ENCODE results near the gene ELMO1. TPM values are rescaled to one million over a fixed set of nuclear protein-coding genes. Genes with fewer than 3 reads are reported as not detected.

Gene ELMO1
- polyA plus RNA-seq, 2 of the 4 experiments (the other 2 are of a cell fraction), result 2.3 to 6.1 TPM

GRCh38 chr7:37093257-37093656, 355.4 kb downstream of the ELMO1 start:
- ATAC-seq, result no peak
- no peak overlapping the region for H3K4me2 ChIP-seq
- H3K4me1 ChIP-seq, result no peaks in the 10 kb centered on the region
- POLR2A ChIA-PET, result no interaction called here
- no peak overlapping the region for H3K27ac ChIP-seq
- DNase-seq (ENCODE audit: low read depth in 1 of 2, low spot score in 1 of 2), result no peak
- CTCF ChIA-PET, result interaction anchor here (0.6 to 1.4 kb wide), 2 partner anchors 89 to 565 kb away, joined by 3 to 4 read pairs; no protein-coding TSS in a partner anchor
- no peak for TF ChIP-seq FOSL2 (IDR thresholded peaks at IDR 0.05)
- TF ChIP-seq FOSL2 (CRISPR knock-in tag; IDR thresholded peaks at IDR 0.05), result no peak
- TF ChIP-seq FOXS1 (CRISPR knock-in tag; IDR thresholded peaks at IDR 0.05), result no peak
- no peak for TF ChIP-seq REST (IDR thresholded peaks at IDR 0.05)
- TF ChIP-seq MAFK (IDR thresholded peaks at IDR 0.05; ENCODE audit: partially characterized antibody), result no peak
- no peak for TF ChIP-seq RNF2 (IDR thresholded peaks at IDR 0.05; ENCODE audit: borderline replicate concordance, low read depth)
- TF ChIP-seq SREBF2 (IDR thresholded peaks at IDR 0.05), result no peak
- no peak for TF ChIP-seq RARB (CRISPR knock-in tag; IDR thresholded peaks at IDR 0.05)
- no peak for TF ChIP-seq JUNB (IDR thresholded peaks at IDR 0.05)
- no peak for TF ChIP-seq MAX (IDR thresholded peaks at IDR 0.05)
- TF ChIP-seq TP53 (CRISPR knock-in tag; IDR thresholded peaks at IDR 0.05), result no peak
- no peak for TF ChIP-seq KDM5A (IDR thresholded peaks at IDR 0.05)
- TF ChIP-seq CBX2 (IDR thresholded peaks at IDR 0.05; ENCODE audit: borderline replicate concordance, low read depth), result no peak
- no peak for TF ChIP-seq PHF8 (IDR thresholded peaks at IDR 0.05; ENCODE audit: borderline replicate concordance, low read depth)
- H3K9me3 ChIP-seq, result no peaks in the 10 kb centered on the region
- no peak for FAIRE-seq
- no peak overlapping the region for H3K4me3 ChIP-seq

- no peaks in the 10 kb centered on the region for H3K9me3 ChIP-seq
- no peak overlapping the region for H3K4me3 ChIP-seq
- H3K4me1 ChIP-seq, result no peaks in the 10 kb centered on the region
- ATAC-seq, result no peak
- no peak overlapping the region for H3K4me2 ChIP-seq
- no peak overlapping the region for H3K27ac ChIP-seq
- CTCF ChIA-PET, result interaction anchor here (0.6 to 2.0 kb wide), 2 partner anchors 89 to 565 kb away, joined by 3 to 5 read pairs; no protein-coding TSS in a partner anchor
- DNase-seq (ENCODE audit: low read depth in 1 of 2, low spot score in 1 of 2), result no peak
- TF ChIP-seq NR3C1 (IDR thresholded peaks at IDR 0.05), result no peak
- TF ChIP-seq FOSL2 (IDR thresholded peaks at IDR 0.05), result no peak
- no peak for TF ChIP-seq FOSL2 (CRISPR knock-in tag; IDR thresholded peaks at IDR 0.05)
- TF ChIP-seq HOXB5 (CRISPR knock-in tag; IDR thresholded peaks at IDR 0.05), result no peak
- no peak for TF ChIP-seq FOSB (CRISPR knock-in tag; IDR thresholded peaks at IDR 0.05)
- TF ChIP-seq EHMT2 (IDR thresholded peaks at IDR 0.05; ENCODE audit: low read depth), result no peak
- no peak for TF ChIP-seq TP53 (CRISPR knock-in tag; IDR thresholded peaks at IDR 0.05)
- TF ChIP-seq HES2 (IDR thresholded peaks at IDR 0.05), result no peak
- no peak for TF ChIP-seq CHD4 (IDR thresholded peaks at IDR 0.05; ENCODE audit: borderline replicate concordance)
- TF ChIP-seq HDAC2 (IDR thresholded peaks at IDR 0.05), result no peak
- TF ChIP-seq JUN (IDR thresholded peaks at IDR 0.05), result no peak
- no peak for TF ChIP-seq MYC (IDR thresholded peaks at IDR 0.05; ENCODE audit: borderline replicate concordance, low read length)
- TF ChIP-seq ZFP36 (IDR thresholded peaks at IDR 0.05; ENCODE audit: borderline replicate concordance, partially characterized antibody), result no peak
- no peak for FAIRE-seq
- POLR2A ChIA-PET, result no interaction called here
- 73% methylated on average over 6 of the region's 6 CpGs for WGBS (ENCODE audit: missing lambda C conversion rate)
Observed at GRCh38 chr7:37092548-37092947, 356.1 kb downstream of the ELMO1 start.

Measured in A549 (cell line).